Activated CD4-positive, alpha-beta T cell treated with anti-CD3 and anti-CD28 coated beads for 4 hours (primary cell): ENCODE data around the gene TNFAIP8L1.

Source experiments
- DNase-seq, 2 donors: peaks; one replicate each; pipeline ENCODE4 v3.0.0-alpha.2; 2020

Gene TNFAIP8L1

DNA sequence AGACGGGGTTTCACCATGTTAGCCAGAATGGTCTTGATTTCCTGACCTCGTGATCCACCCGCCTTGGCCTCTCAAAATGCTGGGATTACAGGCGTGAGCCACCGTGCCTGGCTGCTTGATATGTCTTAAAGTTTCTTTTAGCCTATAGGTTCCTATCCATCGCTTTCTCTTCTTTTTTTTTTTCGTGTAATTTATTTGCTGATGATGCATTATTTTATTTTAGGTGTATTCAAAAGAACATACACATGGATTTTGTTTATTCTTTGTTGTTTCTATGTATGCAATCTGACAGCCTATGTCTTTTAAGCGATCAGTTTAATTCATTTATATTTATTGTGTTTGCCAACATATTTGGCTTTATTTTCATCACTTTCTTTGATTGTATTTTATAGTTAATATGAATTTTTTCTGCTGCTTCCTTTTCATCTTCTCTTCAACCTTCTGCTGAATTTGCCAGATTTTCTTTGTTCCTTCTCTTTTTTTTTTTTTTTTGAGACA lies 26.0 kb upstream of the TNFAIP8L1 start:
- DNase-seq, result no peak

DNA sequence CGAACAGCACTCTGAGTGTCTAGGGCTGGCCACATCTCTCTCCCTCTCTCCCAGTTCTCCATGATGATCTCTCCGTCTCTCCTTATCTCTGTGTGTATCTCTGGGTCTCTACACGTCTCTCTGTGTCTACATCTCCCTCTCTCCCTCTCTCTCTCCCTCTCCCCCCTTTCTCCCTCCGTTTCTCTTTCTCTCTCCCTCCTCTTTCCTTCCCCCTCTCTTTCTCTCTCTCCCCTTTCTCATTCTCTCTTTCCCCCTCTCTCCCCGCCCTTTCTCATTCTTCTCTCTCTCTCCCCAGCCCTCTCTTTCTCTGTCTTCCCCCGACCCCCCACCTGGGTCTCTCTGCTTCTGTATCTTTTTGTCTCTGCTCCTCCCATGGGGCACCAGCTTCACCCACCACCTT lies 21.3 kb upstream of the TNFAIP8L1 start:
- DNase-seq, result no peak

DNA sequence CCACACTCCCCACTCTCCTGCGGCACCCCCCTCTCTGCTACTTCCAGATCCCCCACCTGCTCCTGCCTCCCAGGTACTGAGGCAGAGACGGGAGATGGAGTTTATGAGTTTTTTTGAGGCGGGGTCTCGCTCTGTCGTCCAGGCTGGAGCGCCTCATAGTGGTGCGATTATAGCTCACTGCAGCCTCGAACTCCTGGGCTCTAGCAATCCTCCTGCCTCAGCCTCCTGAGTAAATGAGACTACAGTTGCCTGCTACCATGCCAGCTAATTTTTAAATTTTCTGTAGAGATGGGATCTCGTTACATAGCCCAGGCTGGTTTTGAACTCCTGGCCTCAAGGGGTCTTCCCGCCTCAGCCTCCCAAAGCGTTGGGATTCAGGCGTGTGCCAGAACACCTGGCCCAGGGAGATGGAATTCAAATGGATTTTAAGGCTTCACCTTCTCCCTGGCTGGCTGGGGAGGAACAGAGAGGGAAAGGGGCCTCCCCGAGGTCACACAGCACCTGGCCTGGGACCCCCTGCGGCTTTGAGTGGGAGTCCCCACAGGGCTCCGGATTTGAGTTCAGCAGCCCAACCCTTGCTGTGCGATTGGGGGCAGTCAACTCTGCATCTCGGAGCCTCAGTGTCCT lies 19.5 kb upstream of the TNFAIP8L1 start:
- no peak for DNase-seq

GRCh38 chr19:4620675-4621074 lies 18.6 kb upstream of the TNFAIP8L1 start:
- DNase-seq, result no peak

DNA sequence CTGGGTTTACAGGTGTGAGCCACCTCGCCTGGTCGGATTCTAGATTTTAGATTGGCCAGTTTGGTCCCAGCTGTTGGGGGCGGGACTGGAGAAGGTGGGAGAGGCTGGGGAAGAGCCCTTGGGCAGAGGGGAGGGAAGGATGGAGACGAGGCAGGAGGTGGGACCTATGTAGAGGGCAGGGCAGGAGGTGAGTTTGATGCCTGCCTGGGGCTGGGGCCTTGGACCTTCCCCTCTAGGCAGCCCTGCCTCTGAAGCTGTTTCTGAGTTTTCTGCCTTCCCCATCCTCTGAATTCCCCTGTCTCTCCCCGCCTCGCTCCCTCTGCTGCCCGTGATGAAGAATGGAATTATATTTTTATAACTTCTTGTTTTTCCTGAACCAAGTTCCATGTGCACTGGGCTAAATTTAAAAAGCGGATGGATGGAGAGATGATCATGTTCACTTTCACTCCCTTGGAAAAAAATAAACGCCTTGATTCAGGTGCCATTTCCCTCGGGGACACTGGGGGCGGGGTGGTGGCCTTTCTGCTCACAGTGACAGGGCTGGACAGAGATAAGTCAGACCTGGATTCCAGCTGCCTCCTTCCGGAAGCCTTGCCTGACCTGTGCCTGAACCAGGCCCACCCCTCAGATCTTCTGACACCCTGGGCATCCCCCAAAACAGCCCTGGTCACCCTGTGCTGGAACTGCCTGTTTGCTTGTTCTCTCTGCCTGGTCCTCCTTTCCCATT lies 16.5 kb upstream of the TNFAIP8L1 start:
- no peak for DNase-seq

DNA sequence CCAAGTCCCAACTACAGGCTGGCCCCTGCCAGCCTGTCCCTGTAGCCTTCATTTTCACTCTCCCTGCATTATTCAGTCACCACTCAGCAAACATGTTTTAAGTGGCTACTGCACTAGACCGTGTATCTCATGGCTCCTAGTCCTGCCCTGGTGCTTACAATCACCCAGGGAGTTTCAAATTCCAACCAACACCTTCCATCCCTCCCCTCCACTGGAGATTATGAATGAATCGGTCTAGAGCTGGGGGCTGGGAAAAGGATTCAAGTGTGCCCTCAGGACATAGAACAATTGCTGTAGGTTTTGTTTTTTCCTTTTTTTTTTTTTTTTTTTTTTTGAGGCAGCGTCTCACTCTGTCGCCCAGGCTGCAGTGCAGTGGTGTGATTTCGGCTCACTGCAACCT lies 15.0 kb upstream of the TNFAIP8L1 start:
- DNase-seq, result no peak

DNA sequence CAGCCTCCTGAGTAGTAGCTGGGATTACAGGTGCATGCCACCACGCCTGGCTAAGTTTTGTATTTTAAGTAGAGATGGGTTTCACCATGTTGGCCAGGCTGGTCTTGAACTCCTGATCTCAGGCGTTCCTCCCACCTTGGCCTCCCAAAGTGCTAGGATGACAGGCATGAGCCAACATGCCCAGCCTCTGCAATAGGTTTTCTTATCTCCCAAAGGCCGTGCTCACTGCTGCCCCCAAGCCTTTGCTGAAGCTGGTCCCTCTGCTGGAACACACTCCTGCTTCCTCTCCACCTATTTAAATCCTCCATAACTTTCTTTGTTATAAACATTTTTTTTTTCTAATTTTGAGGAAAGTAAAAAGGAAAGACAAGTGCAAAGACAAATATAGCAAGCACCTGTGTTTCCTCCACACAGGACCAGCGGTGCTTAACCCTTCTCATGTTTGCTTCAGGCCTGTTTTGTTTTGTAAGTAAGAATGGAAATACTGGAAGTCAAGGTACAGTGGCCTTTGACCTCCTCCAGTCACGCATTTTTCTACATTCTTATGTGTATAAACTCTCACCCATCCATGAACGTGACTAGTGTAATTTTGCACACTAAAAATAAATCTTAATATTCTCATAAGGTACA lies 14.5 kb upstream of the TNFAIP8L1 start:
- DNase-seq, result no peak

GRCh38 chr19:4633140-4633967 lies 6.0 kb upstream of the TNFAIP8L1 start:
- peak; percentile 30 to 40 for DNase-seq

GRCh38 chr19:4635754-4636116 lies 3.6 kb upstream of the TNFAIP8L1 start:
- DNase-seq, result no peak

DNA sequence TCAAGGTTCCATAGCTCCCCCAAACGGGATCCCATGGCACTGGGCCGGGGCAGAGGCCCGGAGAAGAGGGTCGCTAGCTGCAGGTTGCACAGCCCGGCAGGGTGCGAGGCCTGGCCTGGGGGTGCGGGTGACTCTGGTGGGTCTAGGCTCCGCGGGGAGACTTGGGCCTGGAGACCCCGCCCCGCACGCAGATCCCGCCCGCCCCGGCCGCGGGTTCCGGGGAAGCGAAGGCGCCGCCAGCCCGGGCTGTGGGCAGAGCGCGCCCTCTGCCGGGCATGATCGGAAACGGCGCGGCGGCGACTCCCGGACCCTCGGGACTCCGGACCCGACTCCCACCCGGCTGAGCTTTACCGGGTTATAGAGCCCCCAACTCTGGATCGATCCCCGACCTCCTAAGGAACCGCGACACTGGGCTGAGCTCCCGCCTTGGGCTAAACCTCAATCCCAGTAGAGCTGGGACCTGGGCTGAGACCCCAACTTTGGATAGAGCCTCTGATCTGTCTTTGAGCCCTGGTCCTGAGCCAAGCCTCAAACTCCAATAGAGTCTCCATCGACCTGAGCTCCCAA lies 3.1 kb upstream of the TNFAIP8L1 start:
- DNase-seq, result peak; percentile 65 to 72

- no peak for DNase-seq
Observed at GRCh38 chr19:4636761-4637160, 2.6 kb upstream of the TNFAIP8L1 start.

- no peak for DNase-seq
Observed at GRCh38 chr19:4638317-4638716, 999 bp upstream of the TNFAIP8L1 start.

GRCh38 chr19:4639531-4640246 lies 373 bp downstream of the TNFAIP8L1 start:
- DNase-seq, result peak in 1 of 2 donors; percentile 17

DNA sequence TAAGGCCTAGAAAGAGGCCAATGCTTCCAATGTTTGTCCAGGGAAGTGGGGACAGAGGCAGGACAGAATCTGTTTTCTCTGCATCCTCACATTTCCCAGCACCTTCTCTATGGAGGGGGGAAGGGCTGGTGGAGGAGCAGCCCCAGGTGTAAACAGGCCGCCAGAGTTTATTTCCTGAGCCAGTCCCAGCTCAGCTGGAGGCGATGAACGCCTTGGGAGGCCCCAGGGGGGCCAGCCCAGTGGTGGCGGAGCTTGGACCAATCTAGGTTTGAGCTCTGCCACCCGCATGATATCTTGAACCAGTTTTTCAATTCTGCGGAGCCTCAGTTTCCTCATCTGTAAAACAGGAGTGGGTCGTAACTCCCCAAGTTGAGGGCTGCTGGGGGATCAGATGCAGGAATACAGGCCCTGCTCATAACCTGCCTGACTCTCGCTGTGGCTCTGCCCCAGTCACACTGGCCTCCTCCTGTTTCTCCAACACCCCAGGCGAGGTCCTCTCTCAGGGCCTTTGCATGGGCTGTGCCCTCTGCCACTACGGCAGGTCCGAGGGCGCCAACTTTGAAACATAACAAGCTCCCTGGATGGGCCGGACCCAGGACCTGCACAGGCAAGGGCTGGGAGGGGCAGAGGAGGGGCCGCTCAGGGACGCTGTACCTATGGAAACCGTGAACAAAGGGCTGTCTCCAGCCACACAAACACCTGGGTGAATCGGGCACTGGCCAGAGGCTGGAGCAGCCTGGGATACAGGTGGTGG lies 1.1 kb downstream of the TNFAIP8L1 start:
- DNase-seq, result no peak

GRCh38 chr19:4641132-4641531 lies 1.8 kb downstream of the TNFAIP8L1 start:
- no peak for DNase-seq

DNA sequence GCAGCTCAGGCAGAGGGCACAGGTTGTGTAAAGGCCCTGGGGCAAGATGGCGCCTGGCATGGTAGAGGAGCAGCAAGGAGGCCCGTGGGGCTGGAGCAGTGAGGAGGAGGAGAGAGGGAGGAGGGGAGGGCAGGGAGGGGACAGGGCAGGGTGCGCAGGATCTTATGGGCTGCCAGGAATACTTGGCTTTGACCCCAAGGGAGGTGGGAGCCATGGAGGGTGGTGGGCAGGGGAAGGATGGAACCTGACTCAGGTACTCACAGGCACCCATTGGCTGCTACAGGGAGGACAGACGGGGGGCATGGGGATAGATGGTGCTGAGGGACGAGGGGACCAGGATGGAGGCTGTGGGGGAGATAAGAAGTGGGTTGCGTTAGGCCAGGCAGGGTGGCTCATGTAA lies 3.3 kb downstream of the TNFAIP8L1 start:
- DNase-seq, result no peak

GRCh38 chr19:4645718-4646117 lies 6.4 kb downstream of the TNFAIP8L1 start:
- no peak for DNase-seq

GRCh38 chr19:4647676-4648644 lies 8.6 kb downstream of the TNFAIP8L1 start:
- no peak for DNase-seq

DNA sequence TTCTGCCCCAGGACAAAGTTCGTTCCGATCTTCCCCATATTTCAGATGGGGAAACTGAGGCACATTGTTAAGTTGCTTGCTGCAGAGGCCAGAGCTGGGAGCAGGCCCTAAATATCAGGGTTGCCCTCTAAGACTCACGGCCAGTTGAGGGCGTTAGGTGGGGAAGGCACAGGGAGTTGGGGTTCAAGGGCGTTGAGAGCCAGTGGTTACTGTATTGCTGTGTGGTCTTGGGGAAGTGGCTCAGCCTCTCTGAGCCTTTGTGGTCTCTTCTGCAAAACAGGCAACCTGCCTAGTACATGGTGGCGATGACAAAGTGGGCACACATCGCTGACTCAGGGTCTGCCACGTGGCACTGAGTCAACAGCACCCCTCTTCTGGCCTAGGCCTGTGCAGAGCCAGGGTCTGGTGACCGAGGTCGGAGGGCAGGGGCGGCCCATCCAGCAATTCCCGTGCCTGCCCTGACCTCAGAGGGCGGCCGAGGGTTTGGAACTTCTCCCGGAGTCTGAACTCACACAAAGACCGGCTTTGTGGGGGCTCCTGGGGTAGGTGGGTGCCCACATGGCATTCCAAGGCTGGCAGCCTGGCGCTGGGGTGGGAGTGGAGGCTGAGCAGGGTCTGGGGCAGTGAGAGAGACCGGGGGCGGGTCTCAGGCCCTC lies 10.2 kb downstream of the TNFAIP8L1 start:
- DNase-seq, result no peak

GRCh38 chr19:4650159-4650558 lies 10.8 kb downstream of the TNFAIP8L1 start:
- DNase-seq, result no peak
